HepG2 (cell line): ENCODE results near the gene ATRAID. TPM values are rescaled to one million over a fixed set of nuclear protein-coding genes. Genes with fewer than 3 reads are reported as not detected.
A peak's percentile ranks its signal among the peaks of the same experiment; 100 is the strongest.

Experiments
- CREB1 ChIP-seq, 2 experiments: fragments of 450-650 bp in 1 of 2; IDR thresholded peaks; 2 replicates each; pipeline ENCODE4 v1.6.1; 2016 to 2017; ENCODE audit warnings: control low read depth in 1 of 2, mild to moderate bottlenecking in 1 of 2, missing compliant biosample characterization in 1 of 2, missing genetic modification characterization in 1 of 2
- DNMT3B ChIP-seq: conservative IDR thresholded peaks from 2 replicates; pipeline ENCODE4 v1.6.1; 2016; ENCODE audit warnings: missing biosample characterization, control low read depth
- ELK4 ChIP-seq: sonication (generic); formaldehyde crosslinking; IDR thresholded peaks from 2 replicates; pipeline ENCODE4 v1.9.0; 2021; ENCODE audit warnings: missing genetic modification reagents, borderline replicate concordance
- FOXO4 ChIP-seq: sonication (generic); formaldehyde crosslinking; conservative IDR thresholded peaks from 2 replicates; pipeline ENCODE4 v1.8.1; 2023; ENCODE audit warnings: missing genetic modification reagents
- HDAC2 ChIP-seq: sonication (generic); formaldehyde crosslinking; IDR thresholded peaks from 2 replicates; pipeline ENCODE4 v1.4.0; 2020; ENCODE audit warnings: missing genetic modification reagents
- HOMEZ ChIP-seq: IDR thresholded peaks from 2 replicates; pipeline ENCODE4 v1.6.1; 2016; ENCODE audit warnings: low read depth
- USF2 ChIP-seq, 2 experiments: sonication (generic) in 1 of 2; formaldehyde crosslinking in 1 of 2; IDR thresholded peaks; 2 replicates each; pipeline versions ENCODE4 v1.5.1 to v1.6.1; 2011 to 2020; ENCODE audit warnings: borderline replicate concordance in 1 of 2, low read depth in 1 of 2, low read length in 1 of 2, mild to moderate bottlenecking in 1 of 2, missing genetic modification reagents in 1 of 2, moderate library complexity in 1 of 2
- ZNF607 ChIP-seq: sonication (generic); formaldehyde crosslinking; IDR thresholded peaks from 2 replicates; pipeline ENCODE4 v1.5.1; 2020; ENCODE audit warnings: missing genetic modification reagents, mild to moderate bottlenecking, borderline replicate concordance
- polyA plus RNA-seq, 8 experiments: library from polyadenylated mRNA; depleted of rRNA in 3 of 8; stranded (reverse) in 7 of 8; unstranded in 1 of 8; fragments of >200 nt; fragmentation: Illumina TruSeq in 4 of 8; extraction: Trizol in 4 of 8; gene quantifications; 2 replicates each; pipeline versions ENCODE4 v1.2.1 to v1.2.3, GENCODE V29; 2011 to 2016; ENCODE audit warnings: low read depth in 4 of 8, missing spikeins in 1 of 8, mixed read lengths in 1 of 8; ENCODE audit not compliant: insufficient read depth in 1 of 8
- total RNA-seq, 5 experiments: library from RNA; depleted of rRNA; stranded (reverse); fragments of >200 nt; fragmentation: Illumina TruSeq; extraction: Trizol; gene quantifications; 2 replicates each; pipeline ENCODE4 v1.2.3, GENCODE V29; 2016; ENCODE audit warnings: low read depth in 1 of 5
- TF ChIP-seq, protein P1 (sequence below): sonication (generic); formaldehyde crosslinking; IDR thresholded peaks from 2 replicates; pipeline ENCODE4 v1.5.1; 2020; ENCODE audit warnings: mild to moderate bottlenecking, missing genetic modification reagents, borderline replicate concordance
- TF ChIP-seq, protein P2 (sequence below): sonication (generic); formaldehyde crosslinking; IDR thresholded peaks from 2 replicates; pipeline ENCODE4 v1.5.0; 2020; ENCODE audit warnings: mild to moderate bottlenecking, missing genetic modification reagents

Gene ATRAID
- total and polyA plus RNA-seq, 2 of the 13 experiments (the other 11 are each of a cell fraction or from before 2014, with no cell fraction given): 207 to 382 TPM

GRCh38 chr2:27249891-27250651 lies 38.2 kb downstream of the ATRAID start (continued):
- TF ChIP-seq, protein P1, sequence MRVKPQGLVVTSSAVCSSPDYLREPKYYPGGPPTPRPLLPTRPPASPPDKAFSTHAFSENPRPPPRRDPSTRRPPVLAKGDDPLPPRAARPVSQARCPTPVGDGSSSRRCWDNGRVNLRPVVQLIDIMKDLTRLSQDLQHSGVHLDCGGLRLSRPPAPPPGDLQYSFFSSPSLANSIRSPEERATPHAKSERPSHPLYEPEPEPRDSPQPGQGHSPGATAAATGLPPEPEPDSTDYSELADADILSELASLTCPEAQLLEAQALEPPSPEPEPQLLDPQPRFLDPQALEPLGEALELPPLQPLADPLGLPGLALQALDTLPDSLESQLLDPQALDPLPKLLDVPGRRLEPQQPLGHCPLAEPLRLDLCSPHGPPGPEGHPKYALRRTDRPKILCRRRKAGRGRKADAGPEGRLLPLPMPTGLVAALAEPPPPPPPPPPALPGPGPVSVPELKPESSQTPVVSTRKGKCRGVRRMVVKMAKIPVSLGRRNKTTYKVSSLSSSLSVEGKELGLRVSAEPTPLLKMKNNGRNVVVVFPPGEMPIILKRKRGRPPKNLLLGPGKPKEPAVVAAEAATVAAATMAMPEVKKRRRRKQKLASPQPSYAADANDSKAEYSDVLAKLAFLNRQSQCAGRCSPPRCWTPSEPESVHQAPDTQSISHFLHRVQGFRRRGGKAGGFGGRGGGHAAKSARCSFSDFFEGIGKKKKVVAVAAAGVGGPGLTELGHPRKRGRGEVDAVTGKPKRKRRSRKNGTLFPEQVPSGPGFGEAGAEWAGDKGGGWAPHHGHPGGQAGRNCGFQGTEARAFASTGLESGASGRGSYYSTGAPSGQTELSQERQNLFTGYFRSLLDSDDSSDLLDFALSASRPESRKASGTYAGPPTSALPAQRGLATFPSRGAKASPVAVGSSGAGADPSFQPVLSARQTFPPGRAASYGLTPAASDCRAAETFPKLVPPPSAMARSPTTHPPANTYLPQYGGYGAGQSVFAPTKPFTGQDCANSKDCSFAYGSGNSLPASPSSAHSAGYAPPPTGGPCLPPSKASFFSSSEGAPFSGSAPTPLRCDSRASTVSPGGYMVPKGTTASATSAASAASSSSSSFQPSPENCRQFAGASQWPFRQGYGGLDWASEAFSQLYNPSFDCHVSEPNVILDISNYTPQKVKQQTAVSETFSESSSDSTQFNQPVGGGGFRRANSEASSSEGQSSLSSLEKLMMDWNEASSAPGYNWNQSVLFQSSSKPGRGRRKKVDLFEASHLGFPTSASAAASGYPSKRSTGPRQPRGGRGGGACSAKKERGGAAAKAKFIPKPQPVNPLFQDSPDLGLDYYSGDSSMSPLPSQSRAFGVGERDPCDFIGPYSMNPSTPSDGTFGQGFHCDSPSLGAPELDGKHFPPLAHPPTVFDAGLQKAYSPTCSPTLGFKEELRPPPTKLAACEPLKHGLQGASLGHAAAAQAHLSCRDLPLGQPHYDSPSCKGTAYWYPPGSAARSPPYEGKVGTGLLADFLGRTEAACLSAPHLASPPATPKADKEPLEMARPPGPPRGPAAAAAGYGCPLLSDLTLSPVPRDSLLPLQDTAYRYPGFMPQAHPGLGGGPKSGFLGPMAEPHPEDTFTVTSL (CRISPR knock-in tag): no peak; the same call in 1 of the 2 replicates
- no peak for TF ChIP-seq HDAC2
- no peak for TF ChIP-seq CREB1 (IDR thresholded peaks at IDR 0.05)
- TF ChIP-seq CREB1 (CRISPR knock-in tag; IDR thresholded peaks at IDR 0.05): no peak
- TF ChIP-seq ZNF607 (CRISPR knock-in tag): peak; percentile 51; the same call in 1 of the 2 replicates
- TF ChIP-seq FOXO4: no peak
- TF ChIP-seq USF2 (IDR thresholded peaks at IDR 0.05; ENCODE audit: low read depth, low read length): no peak
- no peak for TF ChIP-seq USF2 (CRISPR knock-in tag; IDR thresholded peaks at IDR 0.05; ENCODE audit: borderline replicate concordance)
- no peak for TF ChIP-seq DNMT3B (CRISPR knock-in tag)
- TF ChIP-seq, protein P2, sequence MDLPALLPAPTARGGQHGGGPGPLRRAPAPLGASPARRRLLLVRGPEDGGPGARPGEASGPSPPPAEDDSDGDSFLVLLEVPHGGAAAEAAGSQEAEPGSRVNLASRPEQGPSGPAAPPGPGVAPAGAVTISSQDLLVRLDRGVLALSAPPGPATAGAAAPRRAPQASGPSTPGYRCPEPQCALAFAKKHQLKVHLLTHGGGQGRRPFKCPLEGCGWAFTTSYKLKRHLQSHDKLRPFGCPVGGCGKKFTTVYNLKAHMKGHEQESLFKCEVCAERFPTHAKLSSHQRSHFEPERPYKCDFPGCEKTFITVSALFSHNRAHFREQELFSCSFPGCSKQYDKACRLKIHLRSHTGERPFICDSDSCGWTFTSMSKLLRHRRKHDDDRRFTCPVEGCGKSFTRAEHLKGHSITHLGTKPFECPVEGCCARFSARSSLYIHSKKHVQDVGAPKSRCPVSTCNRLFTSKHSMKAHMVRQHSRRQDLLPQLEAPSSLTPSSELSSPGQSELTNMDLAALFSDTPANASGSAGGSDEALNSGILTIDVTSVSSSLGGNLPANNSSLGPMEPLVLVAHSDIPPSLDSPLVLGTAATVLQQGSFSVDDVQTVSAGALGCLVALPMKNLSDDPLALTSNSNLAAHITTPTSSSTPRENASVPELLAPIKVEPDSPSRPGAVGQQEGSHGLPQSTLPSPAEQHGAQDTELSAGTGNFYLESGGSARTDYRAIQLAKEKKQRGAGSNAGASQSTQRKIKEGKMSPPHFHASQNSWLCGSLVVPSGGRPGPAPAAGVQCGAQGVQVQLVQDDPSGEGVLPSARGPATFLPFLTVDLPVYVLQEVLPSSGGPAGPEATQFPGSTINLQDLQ (CRISPR knock-in tag): no peak
- TF ChIP-seq HOMEZ (CRISPR knock-in tag): no peak
- no peak for TF ChIP-seq ELK4 (CRISPR knock-in tag)
